Erythroblast (primary cell): ENCODE results near the gene URAD.

Source experiments
- GATA1 ChIP-seq: IDR thresholded peaks from 2 replicates; pipeline ENCODE4 v1.6.1; 2011; ENCODE audit warnings: low read depth, mild to moderate bottlenecking, control low read depth, low read length, moderate library complexity
- POLR2A ChIP-seq: IDR thresholded peaks from 2 replicates; pipeline ENCODE4 v1.6.1; 2011; ENCODE audit warnings: mild to moderate bottlenecking, low read length

GRCh38 chr13:28013482-28013881, 25.0 kb upstream of the URAD start:
- no peak for TF ChIP-seq POLR2A
- TF ChIP-seq GATA1: no peak
